GM12878 (cell line): ENCODE data around the gene SYCE3. TPM values are rescaled to one million over a fixed set of nuclear protein-coding genes. Genes with fewer than 3 reads are reported as not detected.
A peak's percentile ranks its signal among the peaks of the same experiment; 100 is the strongest.

ENCODE experiments used
- BCL3 ChIP-seq: IDR thresholded peaks from 2 replicates; pipeline ENCODE4 v1.6.1; 2011; ENCODE audit warnings: borderline replicate concordance, low read depth, mild to moderate bottlenecking, moderate library complexity, low read length; ENCODE audit not compliant: insufficient read depth, poor library complexity, severe bottlenecking
- BMI1 ChIP-seq: fragments of 450-650 bp; IDR thresholded peaks from 2 replicates; pipeline ENCODE4 v1.6.1; 2016; ENCODE audit warnings: mild to moderate bottlenecking, moderate library complexity, borderline replicate concordance
- ELK1 ChIP-seq: IDR thresholded peaks from 2 replicates; pipeline ENCODE4 v1.6.1; 2012; ENCODE audit warnings: low read depth, low read length, improper control_type of control experiment
- EZH2 ChIP-seq: IDR thresholded peaks from 2 replicates; pipeline ENCODE4 v1.6.1; 2012; ENCODE audit warnings: low read depth, mild to moderate bottlenecking, control low read depth, inconsistent platforms, low read length, borderline replicate concordance; ENCODE audit not compliant: control insufficient read depth
- HSF1 ChIP-seq: fragments of 150-350 bp; IDR thresholded peaks from 2 replicates; pipeline ENCODE4 v1.6.1; 2014; ENCODE audit warnings: mild to moderate bottlenecking, low read depth, low read length
- IRF3 ChIP-seq: fragments of 450-650 bp; IDR thresholded peaks from 2 replicates; pipeline ENCODE4 v1.6.1; 2014; ENCODE audit warnings: mild to moderate bottlenecking
- MEF2B ChIP-seq: fragments of 450-650 bp; IDR thresholded peaks from 2 replicates; pipeline ENCODE4 v1.6.1; 2018; ENCODE audit warnings: mild to moderate bottlenecking, moderate library complexity; ENCODE audit not compliant: partially characterized antibody, poor library complexity, severe bottlenecking
- MYB ChIP-seq: fragments of 150-350 bp; IDR thresholded peaks from 2 replicates; pipeline ENCODE4 v1.6.1; 2014; ENCODE audit warnings: mild to moderate bottlenecking, low read depth, low read length, borderline replicate concordance
- PKNOX1 ChIP-seq: fragments of 450-650 bp; IDR thresholded peaks from 2 replicates; pipeline ENCODE4 v1.6.1; 2016; ENCODE audit warnings: mild to moderate bottlenecking
- REST ChIP-seq: IDR thresholded peaks from 2 replicates; pipeline ENCODE4 v1.6.1; 2012; ENCODE audit warnings: mild to moderate bottlenecking, low read depth, low read length
- SIN3A ChIP-seq: IDR thresholded peaks from 2 replicates; pipeline ENCODE4 v1.6.1; 2012; ENCODE audit warnings: low read depth, low read length, improper control_type of control experiment
- TARDBP ChIP-seq: IDR thresholded peaks from 2 replicates; pipeline ENCODE4 v1.6.1; 2016; ENCODE audit warnings: borderline replicate concordance
- polyA plus RNA-seq, 11 experiments: library from polyadenylated mRNA; depleted of rRNA in 4 of 11; unstranded in 6 of 11; stranded (reverse) in 5 of 11; fragments of >200 nt; fragmentation: Nextera tagmentation in 4 of 11; fragmentation: Illumina TruSeq in 1 of 11; extraction: Ambion mirVana in 4 of 11; extraction: Trizol in 1 of 11; gene quantifications; 1 replicate in 1 of 11; 2 replicates in 10 of 11; pipeline versions ENCODE4 v1.2.1 to v1.2.3, GENCODE V29; 2011 to 2016; ENCODE audit warnings: inconsistent platforms in 2 of 11, missing spikeins in 2 of 11, low read depth in 1 of 11
- total RNA-seq, 4 experiments: library from RNA; depleted of rRNA in 3 of 4; stranded (reverse); fragments of >200 nt in 3 of 4; fragmentation: Illumina TruSeq in 1 of 4; extraction: Trizol in 1 of 4; gene quantifications; 2 replicates each; pipeline versions ENCODE4 v1.2.1 to v1.2.3, GENCODE V29; 2013 to 2021
- TF ChIP-seq, protein P1 (sequence below): IDR thresholded peaks from 2 replicates; pipeline ENCODE4 v1.6.1; 2012; ENCODE audit warnings: low read length, inconsistent platforms

Gene SYCE3
- total and polyA plus RNA-seq, 10 of the 15 experiments (the other 5 are each of a cell fraction or from before 2014, with no cell fraction given): 0.38 to 0.91 (median 0.76) TPM; not detected in 4

GRCh38 chr22:50562523-50563412 lies at the start of gene SYCE3 (continued):
- TF ChIP-seq MEF2B (no peak), ELK1 (peak; percentile 84), BCL3 (no peak), PKNOX1 (peak; percentile 67), SIN3A (no peak), IRF3 (no peak), EZH2 (no peak), REST (no peak), BMI1 (no peak), MYB (no peak), HSF1 (no peak), TARDBP (no peak)
- TF ChIP-seq, protein P1, sequence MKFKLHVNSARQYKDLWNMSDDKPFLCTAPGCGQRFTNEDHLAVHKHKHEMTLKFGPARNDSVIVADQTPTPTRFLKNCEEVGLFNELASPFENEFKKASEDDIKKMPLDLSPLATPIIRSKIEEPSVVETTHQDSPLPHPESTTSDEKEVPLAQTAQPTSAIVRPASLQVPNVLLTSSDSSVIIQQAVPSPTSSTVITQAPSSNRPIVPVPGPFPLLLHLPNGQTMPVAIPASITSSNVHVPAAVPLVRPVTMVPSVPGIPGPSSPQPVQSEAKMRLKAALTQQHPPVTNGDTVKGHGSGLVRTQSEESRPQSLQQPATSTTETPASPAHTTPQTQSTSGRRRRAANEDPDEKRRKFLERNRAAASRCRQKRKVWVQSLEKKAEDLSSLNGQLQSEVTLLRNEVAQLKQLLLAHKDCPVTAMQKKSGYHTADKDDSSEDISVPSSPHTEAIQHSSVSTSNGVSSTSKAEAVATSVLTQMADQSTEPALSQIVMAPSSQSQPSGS: no peak
